PFSK-1 (cell line): ENCODE results near the gene WBP1L.
A peak's percentile ranks its signal among the peaks of the same experiment; 100 is the strongest.

ENCODE experiments used
- FOXP2 ChIP-seq: optimal IDR thresholded peaks from 2 replicates; pipeline ENCODE3; 2011; ENCODE audit warnings: borderline replicate concordance, control low read depth, inconsistent platforms; ENCODE audit not compliant: insufficient read depth; ENCODE audit errors: extremely low read length, extremely low read depth
- POLR2AphosphoS5 ChIP-seq: IDR thresholded peaks from 2 replicates; pipeline ENCODE4 v1.6.1; 2012; ENCODE audit warnings: low read depth, mild to moderate bottlenecking, control low read depth, low read length, moderate library complexity
- REST ChIP-seq, 2 experiments: IDR thresholded peaks; 2 replicates each; pipeline versions ENCODE4 v1.6.1 to v1.8.0; 2011 to 2012; ENCODE audit warnings: low read depth in 2 of 2, low read length in 2 of 2, control low read depth in 1 of 2, inconsistent platforms in 1 of 2, mild to moderate bottlenecking in 1 of 2, moderate library complexity in 1 of 2; ENCODE audit not compliant: insufficient read depth in 1 of 2
- SIN3A ChIP-seq: IDR thresholded peaks from 2 replicates; pipeline ENCODE4 v1.6.1; 2012; ENCODE audit warnings: mild to moderate bottlenecking, low read length, moderate library complexity, borderline replicate concordance; ENCODE audit not compliant: insufficient read depth
- TAF1 ChIP-seq: IDR thresholded peaks from 2 replicates; pipeline ENCODE4 v1.6.1; 2012; ENCODE audit warnings: low read length, control low read depth, borderline replicate concordance; ENCODE audit not compliant: insufficient read depth

WBP1L gene

GRCh38 chr10:102727037-102727818, 16.5 kb upstream of the WBP1L start:
- TF ChIP-seq FOXP2 (no peak), TAF1 (no peak), REST (IDR thresholded peaks at IDR 0.05; ENCODE audit: insufficient read depth in 1 of 2, low read depth in 2 of 2, low read length in 2 of 2) (no peak), SIN3A (no peak), POLR2AphosphoS5 (no peak)

GRCh38 chr10:102729029-102730026, 14.4 kb upstream of the WBP1L start:
- TF ChIP-seq POLR2AphosphoS5: no peak
- no peak for TF ChIP-seq SIN3A
- TF ChIP-seq TAF1: no peak
- TF ChIP-seq FOXP2: peak; percentile 45
- TF ChIP-seq REST (IDR thresholded peaks at IDR 0.05; ENCODE audit: insufficient read depth in 1 of 2, low read depth in 2 of 2, low read length in 2 of 2): 0 out of 4 replicates have a peak, but pooled peaks of 1 of the 2 experiments have one; percentile 16

- TF ChIP-seq TAF1 (no peak), REST (IDR thresholded peaks at IDR 0.05; ENCODE audit: insufficient read depth in 1 of 2, low read depth in 2 of 2, low read length in 2 of 2) (no peak), FOXP2 (no peak), SIN3A (no peak), POLR2AphosphoS5 (no peak)
These were observed 12.4 kb upstream of the WBP1L start for GRCh38 chr10:102731222-102731800.

- no peak for TF ChIP-seq FOXP2
These were observed 11.1 kb upstream of the WBP1L start for GRCh38 chr10:102732661-102733060.

- TF ChIP-seq TAF1: no peak
- TF ChIP-seq SIN3A: no peak
- no peak for TF ChIP-seq POLR2AphosphoS5
- no peak for TF ChIP-seq REST (IDR thresholded peaks at IDR 0.05; ENCODE audit: insufficient read depth in 1 of 2, low read depth in 2 of 2, low read length in 2 of 2)
- TF ChIP-seq FOXP2: no peak
These were observed 8.6 kb upstream of the WBP1L start for GRCh38 chr10:102735065-102735562.
